Measurements from ENCODE around the gene MUS81.

MUS81 gene

DNA sequence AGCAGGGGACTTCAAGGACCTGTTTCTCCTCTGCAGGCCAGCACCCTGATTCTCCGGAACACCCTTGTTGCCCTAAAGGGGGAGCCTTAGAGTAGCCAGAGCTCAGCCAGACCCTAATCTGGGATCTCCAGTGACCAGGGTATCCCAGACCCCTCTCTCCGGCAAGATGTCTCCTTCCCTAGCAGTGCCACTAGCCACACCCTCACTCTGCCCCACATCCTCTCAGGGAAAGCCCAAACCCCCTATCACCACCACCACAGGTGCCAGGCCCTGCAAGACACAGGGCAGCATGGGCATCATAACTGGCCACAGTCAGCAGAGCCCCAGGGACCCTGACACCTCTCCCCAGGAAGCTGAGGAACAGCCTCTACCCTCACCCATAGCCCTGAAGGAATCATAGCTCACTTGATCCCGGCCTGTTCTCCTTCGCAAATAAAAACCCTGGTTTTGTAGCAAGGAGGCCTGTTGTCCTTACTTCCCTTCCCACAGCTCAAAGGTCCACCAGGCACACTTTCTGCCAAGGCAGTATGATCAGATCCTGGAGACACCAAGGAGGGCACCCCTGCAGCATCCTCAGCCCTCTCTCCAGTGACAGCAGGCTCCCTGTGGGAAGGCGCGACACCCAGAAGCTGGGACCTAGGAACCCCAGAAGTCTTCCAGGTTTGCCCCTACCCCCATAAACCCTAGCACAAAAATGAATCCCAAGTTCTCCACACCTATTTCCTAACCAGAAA, 6.8 kb upstream of the MUS81 start:
- H3K4me3 ChIP-seq (replicated peaks; ENCODE audit: low read depth, low read length) = no peak overlapping the region
- DNase-seq (ENCODE audit: extremely low read depth, low read depth) = no peak
- TF ChIP-seq, protein P1, sequence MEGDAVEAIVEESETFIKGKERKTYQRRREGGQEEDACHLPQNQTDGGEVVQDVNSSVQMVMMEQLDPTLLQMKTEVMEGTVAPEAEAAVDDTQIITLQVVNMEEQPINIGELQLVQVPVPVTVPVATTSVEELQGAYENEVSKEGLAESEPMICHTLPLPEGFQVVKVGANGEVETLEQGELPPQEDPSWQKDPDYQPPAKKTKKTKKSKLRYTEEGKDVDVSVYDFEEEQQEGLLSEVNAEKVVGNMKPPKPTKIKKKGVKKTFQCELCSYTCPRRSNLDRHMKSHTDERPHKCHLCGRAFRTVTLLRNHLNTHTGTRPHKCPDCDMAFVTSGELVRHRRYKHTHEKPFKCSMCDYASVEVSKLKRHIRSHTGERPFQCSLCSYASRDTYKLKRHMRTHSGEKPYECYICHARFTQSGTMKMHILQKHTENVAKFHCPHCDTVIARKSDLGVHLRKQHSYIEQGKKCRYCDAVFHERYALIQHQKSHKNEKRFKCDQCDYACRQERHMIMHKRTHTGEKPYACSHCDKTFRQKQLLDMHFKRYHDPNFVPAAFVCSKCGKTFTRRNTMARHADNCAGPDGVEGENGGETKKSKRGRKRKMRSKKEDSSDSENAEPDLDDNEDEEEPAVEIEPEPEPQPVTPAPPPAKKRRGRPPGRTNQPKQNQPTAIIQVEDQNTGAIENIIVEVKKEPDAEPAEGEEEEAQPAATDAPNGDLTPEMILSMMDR (IDR thresholded peaks at IDR 0.05; ENCODE audit: low read depth, low read length, missing control alignments) = no peak

DNA sequence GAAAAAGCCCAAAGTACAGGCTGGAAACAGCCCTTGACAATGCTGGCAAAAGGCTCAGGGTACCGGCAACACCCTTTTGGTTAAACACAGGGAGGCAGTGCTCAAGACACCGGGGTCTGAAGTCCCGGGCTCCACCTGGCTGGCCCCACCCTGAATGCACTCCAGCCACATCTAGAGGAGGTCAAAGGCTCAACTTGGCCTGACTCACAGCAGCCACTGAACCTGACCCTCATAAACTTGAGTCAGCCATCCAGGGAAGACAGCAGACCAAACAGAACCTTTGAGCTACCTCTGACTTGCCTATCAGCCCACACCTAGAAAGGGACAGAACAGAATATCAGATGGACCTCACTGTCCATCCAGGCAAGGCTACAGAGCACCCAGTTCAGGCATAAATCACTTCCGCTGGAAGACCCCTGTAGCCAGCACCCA, 6.1 kb upstream of the MUS81 start:
- TF ChIP-seq, protein P1 (IDR thresholded peaks at IDR 0.05; ENCODE audit: low read depth, low read length, missing control alignments) = no peak
- DNase-seq (ENCODE audit: extremely low read depth, low read depth) = no peak
- H3K4me3 ChIP-seq (replicated peaks; ENCODE audit: low read depth, low read length) = no peak overlapping the region

DNA sequence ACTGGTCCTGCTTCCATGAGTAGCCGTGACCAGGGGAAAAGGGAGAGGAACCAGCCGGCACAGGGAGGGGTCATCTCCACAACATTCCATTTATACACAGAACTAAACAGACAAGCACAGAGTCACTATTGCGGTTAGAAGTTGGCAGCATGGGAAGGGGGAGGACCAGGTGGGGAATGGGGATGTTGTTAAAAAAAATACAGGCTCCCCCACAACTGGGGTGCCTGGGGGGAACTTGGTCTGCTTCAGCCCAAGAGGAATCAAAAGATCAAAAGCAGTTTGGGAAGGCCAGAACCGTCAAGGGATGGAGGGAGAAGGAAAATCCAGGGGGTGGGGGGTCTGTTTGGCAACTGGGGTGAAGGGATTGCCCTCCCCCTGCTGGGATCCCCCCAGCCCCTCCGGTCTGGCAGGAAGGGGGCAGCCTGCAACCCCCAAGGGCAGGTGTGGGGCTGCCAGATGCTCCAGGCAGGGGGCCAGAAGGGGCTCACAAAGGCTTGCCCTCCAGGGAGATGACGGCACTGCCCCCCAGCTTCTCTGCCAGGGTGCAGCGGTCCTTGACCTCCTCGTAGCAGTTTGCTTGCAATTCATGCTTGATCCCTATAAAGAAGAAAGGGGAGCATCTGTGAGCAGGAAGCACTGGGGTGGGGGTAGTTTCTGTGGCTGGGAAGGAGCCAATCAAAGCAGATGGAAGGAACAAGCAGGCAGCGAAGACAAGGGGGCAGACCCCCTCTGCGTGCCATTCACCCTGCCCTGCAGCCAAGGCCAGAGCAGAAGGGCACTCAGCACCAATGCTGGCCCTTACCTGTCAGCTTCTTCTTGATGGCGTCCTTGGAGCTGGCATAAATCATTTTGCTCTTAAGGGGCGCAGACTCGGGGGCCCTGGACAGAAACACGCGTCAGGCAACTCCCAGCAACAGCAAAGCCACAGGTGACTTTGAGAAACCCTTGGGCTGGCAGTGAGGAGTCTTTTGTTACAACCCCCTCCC, 5.1 kb upstream of the MUS81 start:
- TF ChIP-seq, protein P1 (IDR thresholded peaks at IDR 0.05; ENCODE audit: low read depth, low read length, missing control alignments) = no peak
- no peak for DNase-seq (ENCODE audit: extremely low read depth, low read depth)
- peak overlapping the region; percentile 80 for H3K4me3 ChIP-seq (replicated peaks; ENCODE audit: low read depth, low read length)

DNA sequence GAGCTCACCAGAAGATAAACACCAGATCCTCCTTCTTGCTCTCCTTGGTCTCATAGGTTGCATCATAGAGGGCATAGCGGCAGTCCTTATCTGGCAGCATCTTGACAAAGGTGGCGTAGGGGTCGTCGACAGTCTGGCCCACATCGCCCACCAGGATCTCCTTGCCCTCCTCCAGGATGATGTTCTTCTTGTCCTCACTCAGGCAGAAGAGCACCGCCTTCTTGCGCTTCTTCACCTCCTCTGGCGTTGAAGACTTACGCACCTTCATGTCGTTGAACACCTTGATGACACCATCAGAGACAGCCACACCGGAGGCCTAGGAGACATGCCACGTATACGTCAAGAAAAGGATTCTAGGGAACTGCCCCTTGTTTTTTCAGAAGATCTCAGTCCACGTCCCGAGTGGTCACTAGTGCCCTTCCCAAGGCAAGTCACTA, 4.3 kb upstream of the MUS81 start:
- no peak for DNase-seq (ENCODE audit: extremely low read depth, low read depth)
- TF ChIP-seq, protein P1 (IDR thresholded peaks at IDR 0.05; ENCODE audit: low read depth, low read length, missing control alignments) = no peak
- peak overlapping the region; percentile 80 for H3K4me3 ChIP-seq (replicated peaks; ENCODE audit: low read depth, low read length)

DNA sequence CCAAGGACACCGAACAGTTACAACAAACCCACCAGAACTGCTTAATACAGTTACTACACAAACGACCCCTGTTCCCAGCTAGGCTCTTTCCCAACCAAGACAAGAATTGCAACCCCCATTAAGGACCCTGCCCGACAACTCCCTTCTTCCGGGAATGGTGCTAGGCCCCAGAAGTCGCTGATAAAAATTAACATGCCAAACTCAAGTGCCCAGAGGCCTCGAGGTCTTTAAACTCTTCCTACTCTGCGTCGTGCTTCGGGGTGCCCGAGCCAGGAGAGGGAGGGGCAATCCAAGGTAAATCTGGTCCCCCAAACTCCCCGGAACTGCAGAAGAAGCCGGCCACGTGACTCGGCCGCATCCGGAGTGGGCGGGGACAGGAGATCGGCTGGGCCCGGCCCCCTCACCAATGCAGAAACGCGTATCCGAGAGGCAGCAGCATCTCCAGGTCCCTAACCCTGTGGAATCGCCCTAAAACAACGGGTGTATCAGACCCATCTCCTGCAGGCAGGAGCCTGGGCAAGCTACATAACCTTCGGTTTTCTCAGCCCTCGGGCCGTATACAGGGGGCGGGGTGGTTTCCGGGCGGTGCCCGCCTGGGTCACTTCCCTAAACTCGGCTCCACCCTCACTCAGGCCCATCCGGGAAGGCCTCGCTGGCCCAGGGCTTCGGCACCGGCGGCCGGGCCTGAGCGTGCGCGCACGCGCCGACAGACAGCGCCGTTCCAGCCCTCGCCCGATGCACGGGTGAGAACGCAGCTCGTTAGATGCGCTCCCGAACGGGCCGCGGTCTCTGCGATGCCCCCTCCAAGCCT, 3.3 kb upstream of the MUS81 start:
- H3K4me3 ChIP-seq (replicated peaks; ENCODE audit: low read depth, low read length) = peak overlapping the region; percentile 80
- TF ChIP-seq, protein P1 (IDR thresholded peaks at IDR 0.05; ENCODE audit: low read depth, low read length, missing control alignments) = no peak
- no peak for DNase-seq (ENCODE audit: extremely low read depth, low read depth)

DNA sequence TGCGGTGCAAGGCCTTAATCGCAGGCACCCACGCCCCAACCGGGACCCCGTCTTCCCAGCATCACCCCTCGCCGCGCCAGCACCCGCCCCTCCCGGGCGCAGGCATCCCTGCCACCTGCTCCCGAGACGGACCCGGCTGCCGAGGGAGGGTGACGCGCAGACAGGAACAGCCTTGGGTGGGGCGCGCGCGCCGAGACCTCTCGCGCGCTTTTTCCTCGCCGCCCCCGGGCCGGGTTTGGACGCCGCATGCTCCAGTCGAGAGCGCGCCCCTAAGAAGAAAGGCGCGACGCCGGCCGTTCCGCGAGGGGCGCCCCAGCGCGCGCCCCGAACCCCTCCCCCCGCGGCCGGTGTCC, 2.8 kb upstream of the MUS81 start:
- TF ChIP-seq, protein P1 (IDR thresholded peaks at IDR 0.05; ENCODE audit: low read depth, low read length, missing control alignments) = no peak
- no peak for DNase-seq (ENCODE audit: extremely low read depth, low read depth)
- H3K4me3 ChIP-seq (replicated peaks; ENCODE audit: low read depth, low read length) = peak overlapping the region; percentile 80

Data from HFF-Myc (cell line).